ENCODE measurements around the gene DVL1. TPM values are rescaled to one million over a fixed set of nuclear protein-coding genes. Genes with fewer than 3 reads are reported as not detected.

Gene DVL1
- total RNA-seq, 5 donors from 2014 or later (not counting 1 experiment from before 2014, with no cell fraction given): 43.6 to 70.4 (median 64.9) TPM

DNA sequence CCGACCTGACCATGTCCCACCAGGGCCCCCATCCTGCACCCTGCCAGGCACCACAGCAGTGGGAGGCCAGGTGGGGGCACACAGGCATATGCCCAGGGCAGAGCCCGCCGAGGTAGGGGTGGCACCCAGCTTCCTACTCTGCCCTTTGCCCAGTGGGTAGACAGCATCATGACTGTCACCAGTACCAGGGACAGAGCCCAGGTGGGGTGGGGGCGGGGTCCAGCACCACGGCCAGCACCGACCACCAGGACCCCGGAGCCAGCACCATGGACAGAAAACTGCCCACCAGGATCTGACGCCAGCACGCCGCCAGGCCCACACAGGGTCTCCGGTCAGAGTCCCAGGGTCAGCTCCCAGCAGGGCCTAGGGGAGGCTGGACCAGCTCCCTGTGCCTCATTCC, 14.4 kb downstream of the DVL1 start:
- CTCF ChIA-PET: interaction anchor here in 1 of 2 donors (0.5 kb wide), 1 partner anchor 164 kb away, joined by 3 read pairs; no protein-coding TSS in a partner anchor

DNA sequence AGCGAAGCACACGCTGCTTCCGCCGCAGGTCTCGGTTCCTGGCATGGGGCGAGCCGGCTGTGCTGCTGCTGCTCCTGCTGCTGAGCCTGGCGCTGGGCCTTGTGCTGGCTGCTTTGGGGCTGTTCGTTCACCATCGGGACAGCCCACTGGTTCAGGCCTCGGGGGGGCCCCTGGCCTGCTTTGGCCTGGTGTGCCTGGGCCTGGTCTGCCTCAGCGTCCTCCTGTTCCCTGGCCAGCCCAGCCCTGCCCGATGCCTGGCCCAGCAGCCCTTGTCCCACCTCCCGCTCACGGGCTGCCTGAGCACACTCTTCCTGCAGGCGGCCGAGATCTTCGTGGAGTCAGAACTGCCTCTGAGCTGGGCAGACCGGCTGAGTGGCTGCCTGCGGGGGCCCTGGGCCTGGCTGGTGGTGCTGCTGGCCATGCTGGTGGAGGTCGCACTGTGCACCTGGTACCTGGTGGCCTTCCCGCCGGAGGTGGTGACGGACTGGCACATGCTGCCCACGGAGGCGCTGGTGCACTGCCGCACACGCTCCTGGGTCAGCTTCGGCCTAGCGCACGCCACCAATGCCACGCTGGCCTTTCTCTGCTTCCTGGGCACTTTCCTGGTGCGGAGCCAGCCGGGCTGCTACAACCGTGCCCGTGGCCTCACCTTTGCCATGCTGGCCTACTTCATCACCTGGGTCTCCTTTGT, 15.5 kb downstream of the DVL1 start:
- ATAC-seq (replicated peaks in 1 of 4): no peak
- H3K27me3 Mint-ChIP-seq: no peaks in the 10 kb centered on the region
- Histone ChIP-seq H3K27me3 (replicated peaks in 1 of 2; ENCODE audit: control insufficient read depth in 2 of 2, extremely low read depth in 1 of 2, insufficient read depth in 2 of 2, low read length in 1 of 2) (no peaks in the 10 kb centered on the region), H3K4me1 (ENCODE audit: control insufficient read depth in 1 of 2, extremely low read depth in 1 of 2, insufficient read depth in 2 of 2, low read length in 2 of 2) (peaks cover 0 to 2% of the 10 kb centered on the region in 2 experiments), H3K9me3 (no peaks in the 10 kb centered on the region), H3K27ac (ENCODE audit: low read length) (no peak overlapping the region), H3K4me3 (ENCODE audit: control insufficient read depth in 1 of 2, extremely low read depth in 1 of 2, low read length in 1 of 2) (no peak overlapping the region), H3K36me3 (ENCODE audit: control insufficient read depth in 2 of 2, extremely low read depth in 1 of 2, insufficient read depth in 1 of 2, low read length in 1 of 2) (peaks cover 8 to 10% of the 10 kb centered on the region in 2 donors)
- no peak overlapping the region for H3K4me3 Mint-ChIP-seq
- no peaks in the 10 kb centered on the region for H3K9me3 Mint-ChIP-seq
- ChIA-PET POLR2A (no interaction called here), CTCF (no interaction called here)
- H3K4me1 Mint-ChIP-seq: peaks cover 3 to 5% (median 4%) of the 10 kb centered on the region in 3 donors
- 92% methylated on average over 36 of the region's 36 CpGs for WGBS (ENCODE audit: insufficient coverage)
- no peaks in the 10 kb centered on the region for H3K36me3 Mint-ChIP-seq
- no peak overlapping the region for H3K27ac Mint-ChIP-seq
- DNase-seq: no peak

More for the DNA sequence above, 14.4 kb downstream of the DVL1 start:
- ATAC-seq (replicated peaks in 1 of 4) (no peak), DNase-seq (no peak)
- 91% methylated on average over 11 of the region's 11 CpGs for WGBS (ENCODE audit: insufficient coverage)
- no peak overlapping the region for H3K27ac Mint-ChIP-seq
- H3K9me3 ChIP-seq: no peaks in the 10 kb centered on the region
- no peak overlapping the region for H3K27ac ChIP-seq (ENCODE audit: low read length)
- H3K4me3 ChIP-seq (ENCODE audit: control insufficient read depth in 1 of 2, extremely low read depth in 1 of 2, low read length in 1 of 2): no peak overlapping the region
- no peaks in the 10 kb centered on the region for H3K9me3 Mint-ChIP-seq
- peaks cover 0 to 2% (median 2%) of the 10 kb centered on the region in 3 donors for H3K4me1 Mint-ChIP-seq
- H3K27me3 Mint-ChIP-seq: no peaks in the 10 kb centered on the region
- no peak overlapping the region for H3K4me3 Mint-ChIP-seq
- H3K36me3 Mint-ChIP-seq: peaks cover under 1% of the 10 kb centered on the region
- POLR2A ChIA-PET: no interaction called here
- H3K36me3 ChIP-seq (ENCODE audit: control insufficient read depth in 2 of 2, extremely low read depth in 1 of 2, insufficient read depth in 1 of 2, low read length in 1 of 2): peaks cover 0 to 10% of the 10 kb centered on the region in 2 donors
- H3K4me1 ChIP-seq (ENCODE audit: control insufficient read depth in 1 of 2, extremely low read depth in 1 of 2, insufficient read depth in 2 of 2, low read length in 2 of 2): peaks cover 0 to 2% of the 10 kb centered on the region in 2 experiments
- H3K27me3 ChIP-seq (replicated peaks in 1 of 2; ENCODE audit: control insufficient read depth in 2 of 2, extremely low read depth in 1 of 2, insufficient read depth in 2 of 2, low read length in 1 of 2): no peaks in the 10 kb centered on the region

DNA sequence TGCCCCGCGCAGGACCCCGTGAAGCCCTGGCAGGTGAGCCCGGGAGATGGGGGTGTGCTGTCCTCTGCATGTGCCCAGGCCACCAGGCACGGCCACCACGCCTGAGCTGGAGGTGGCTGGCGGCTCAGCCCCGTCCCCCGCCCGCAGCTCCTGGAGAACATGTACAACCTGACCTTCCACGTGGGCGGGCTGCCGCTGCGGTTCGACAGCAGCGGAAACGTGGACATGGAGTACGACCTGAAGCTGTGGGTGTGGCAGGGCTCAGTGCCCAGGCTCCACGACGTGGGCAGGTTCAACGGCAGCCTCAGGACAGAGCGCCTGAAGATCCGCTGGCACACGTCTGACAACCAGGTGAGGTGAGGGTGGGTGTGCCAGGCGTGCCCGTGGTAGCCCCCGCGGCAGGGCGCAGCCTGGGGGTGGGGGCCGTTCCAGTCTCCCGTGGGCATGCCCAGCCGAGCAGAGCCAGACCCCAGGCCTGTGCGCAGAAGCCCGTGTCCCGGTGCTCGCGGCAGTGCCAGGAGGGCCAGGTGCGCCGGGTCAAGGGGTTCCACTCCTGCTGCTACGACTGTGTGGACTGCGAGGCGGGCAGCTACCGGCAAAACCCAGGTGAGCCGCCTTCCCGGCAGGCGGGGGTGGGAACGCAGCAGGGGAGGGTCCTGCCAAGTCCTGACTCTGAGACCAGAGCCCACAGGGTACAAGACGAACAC, 16.3 kb downstream of the DVL1 start:
- Mint-ChIP-seq H3K27ac (no peak overlapping the region), H3K4me1 (peaks cover 3 to 5% (median 4%) of the 10 kb centered on the region in 3 donors), H3K36me3 (no peaks in the 10 kb centered on the region), H3K4me3 (no peak overlapping the region), H3K27me3 (no peaks in the 10 kb centered on the region), H3K9me3 (no peaks in the 10 kb centered on the region)
- Histone ChIP-seq H3K9me3 (no peaks in the 10 kb centered on the region), H3K4me3 (ENCODE audit: control insufficient read depth in 1 of 2, extremely low read depth in 1 of 2, low read length in 1 of 2) (no peak overlapping the region), H3K27ac (ENCODE audit: low read length) (no peak overlapping the region), H3K4me1 (ENCODE audit: control insufficient read depth in 1 of 2, extremely low read depth in 1 of 2, insufficient read depth in 2 of 2, low read length in 2 of 2) (peaks cover 0 to 2% of the 10 kb centered on the region in 2 experiments), H3K36me3 (ENCODE audit: control insufficient read depth in 2 of 2, extremely low read depth in 1 of 2, insufficient read depth in 1 of 2, low read length in 1 of 2) (peaks cover 8 to 10% of the 10 kb centered on the region in 2 donors), H3K27me3 (replicated peaks in 1 of 2; ENCODE audit: control insufficient read depth in 2 of 2, extremely low read depth in 1 of 2, insufficient read depth in 2 of 2, low read length in 1 of 2) (no peaks in the 10 kb centered on the region)
- POLR2A ChIA-PET: no interaction called here
- no peak for DNase-seq
- 75% methylated on average over 41 of the region's 48 CpGs for WGBS (ENCODE audit: insufficient coverage)
- CTCF ChIA-PET: no interaction called here
- no peak for ATAC-seq (replicated peaks in 1 of 4)

- ATAC-seq (replicated peaks in 1 of 4) (no peak), DNase-seq (no peak)
- Mint-ChIP-seq H3K9me3 (no peaks in the 10 kb centered on the region), H3K27ac (no peak overlapping the region), H3K27me3 (no peaks in the 10 kb centered on the region), H3K4me3 (no peak overlapping the region), H3K36me3 (no peaks in the 10 kb centered on the region), H3K4me1 (peaks cover 3 to 7% (median 4%) of the 10 kb centered on the region in 3 donors)
- Histone ChIP-seq H3K36me3 (ENCODE audit: control insufficient read depth in 2 of 2, extremely low read depth in 1 of 2, insufficient read depth in 1 of 2, low read length in 1 of 2) (peaks cover 11 to 14% of the 10 kb centered on the region in 2 donors), H3K27ac (ENCODE audit: low read length) (no peak overlapping the region), H3K4me1 (ENCODE audit: control insufficient read depth in 1 of 2, extremely low read depth in 1 of 2, insufficient read depth in 2 of 2, low read length in 2 of 2) (peaks cover 0 to 2% of the 10 kb centered on the region in 2 experiments), H3K9me3 (no peaks in the 10 kb centered on the region), H3K27me3 (replicated peaks in 1 of 2; ENCODE audit: control insufficient read depth in 2 of 2, extremely low read depth in 1 of 2, insufficient read depth in 2 of 2, low read length in 1 of 2) (no peaks in the 10 kb centered on the region), H3K4me3 (ENCODE audit: control insufficient read depth in 1 of 2, extremely low read depth in 1 of 2, low read length in 1 of 2) (no peak overlapping the region)
- ChIA-PET CTCF (no interaction called here), POLR2A (no interaction called here)
- 89% methylated on average over 57 of the region's 57 CpGs for WGBS (ENCODE audit: insufficient coverage)
These were observed 17.0 kb downstream of the DVL1 start for GRCh38 chr1:1332031-1332755.

- ChIA-PET POLR2A (no interaction called here), CTCF (no interaction called here)
- no peak within 1 kb of the TSS for H3K4me3 Mint-ChIP-seq
- H3K27ac Mint-ChIP-seq: no peak within 1 kb of the TSS
- DNase-seq (no peak), ATAC-seq (replicated peaks in 1 of 4) (no peak)
- H3K27me3 Mint-ChIP-seq: no peaks in the 10 kb centered on the region
- no peak within 1 kb of the TSS for H3K4me3 ChIP-seq (ENCODE audit: control insufficient read depth in 1 of 2, extremely low read depth in 1 of 2, low read length in 1 of 2)
- H3K4me1 ChIP-seq (ENCODE audit: control insufficient read depth in 1 of 2, extremely low read depth in 1 of 2, insufficient read depth in 2 of 2, low read length in 2 of 2): peaks cover 0 to 9% of the 10 kb centered on the region in 2 experiments
- no peak within 1 kb of the TSS for H3K27ac ChIP-seq (ENCODE audit: low read length)
- peaks cover 14 to 20% of the 10 kb centered on the region in 2 donors for H3K36me3 ChIP-seq (ENCODE audit: control insufficient read depth in 2 of 2, extremely low read depth in 1 of 2, insufficient read depth in 1 of 2, low read length in 1 of 2)
- H3K9me3 Mint-ChIP-seq: no peaks in the 10 kb centered on the region
- peaks cover 6 to 10% (median 7%) of the 10 kb centered on the region in 3 donors for H3K4me1 Mint-ChIP-seq
- 84% methylated on average over 40 of the region's 41 CpGs for WGBS (ENCODE audit: insufficient coverage)
- H3K36me3 Mint-ChIP-seq: no peaks in the 10 kb centered on the region
- no peaks in the 10 kb centered on the region for H3K9me3 ChIP-seq
- no peaks in the 10 kb centered on the region for H3K27me3 ChIP-seq (replicated peaks in 1 of 2; ENCODE audit: control insufficient read depth in 2 of 2, extremely low read depth in 1 of 2, insufficient read depth in 2 of 2, low read length in 1 of 2)
These were observed 17.9 kb downstream of the DVL1 start, which contains the start of gene TAS1R3 for GRCh38 chr1:1331068-1331965. Gene TAS1R3 (plus strand): TSS chr1:1331280. CDS start chr1:1331346, 66 bp downstream.

Measured in T-cell (primary cell).